Activated CD4-positive, alpha-beta memory T cell treated with anti-CD3 and anti-CD28 coated beads for 36 hours (primary cell): ENCODE data around the gene MBD6. TPM values are rescaled to one million over a fixed set of nuclear protein-coding genes. Genes with fewer than 3 reads are reported as not detected.

Source experiments
- CTCF ChIA-PET: fragments of 350-600 bp; sonication (Branson Sonifier 250); formaldehyde crosslinking; loops from one replicate; lab custom pipeline; 2021; ENCODE audit warnings: antibody characterized with exemption, inconsistent platforms; lab: Charles Lee
- POLR2A ChIA-PET: fragments of 350-600 bp; sonication (Branson Sonifier 250); formaldehyde crosslinking; loops from one replicate; lab custom pipeline; 2021; ENCODE audit warnings: antibody characterized with exemption; lab: Charles Lee
- DNase-seq: peaks from one replicate; pipeline ENCODE4 v3.0.0-alpha.2; 2020
- H3K27ac Mint-ChIP-seq: one replicate; pipeline ENCODE4 v1.8.0; 2021; ENCODE audit warnings: mixed read lengths
- H3K27me3 Mint-ChIP-seq: one replicate; pipeline ENCODE4 v1.8.0; 2021; ENCODE audit warnings: mixed read lengths
- H3K36me3 Mint-ChIP-seq: one replicate; pipeline ENCODE4 v1.8.0; 2021; ENCODE audit warnings: mixed read lengths
- H3K4me1 Mint-ChIP-seq: one replicate; pipeline ENCODE4 v1.8.0; 2021; ENCODE audit warnings: low read depth, mixed read lengths
- H3K4me3 Mint-ChIP-seq: one replicate; pipeline ENCODE4 v1.8.0; 2021; ENCODE audit warnings: mild to moderate bottlenecking, mixed read lengths
- H3K9me3 Mint-ChIP-seq: one replicate; pipeline ENCODE4 v1.8.0; 2021; ENCODE audit warnings: mixed read lengths
- intact Hi-C: fragments of 100-400 bp; cut with micrococcal nuclease; formaldehyde crosslinking; loops from one replicate; pipeline ENCODE4 v1.15.1; 2023
- microRNA-seq: library from miRNA; unstranded; fragments of <30 nt; microRNA quantifications from one replicate; pipeline ENCODE4 v1.2.0, GENCODE V29; 2022; ENCODE audit warnings: borderline number of aligned reads, borderline microRNAs expressed, borderline replicate concordance
- total RNA-seq, 2 experiments: library from RNA; stranded (reverse); gene quantifications; one replicate each; pipeline ENCODE4 v1.2.3, GENCODE V29; 2021

Gene MBD6
- total RNA-seq, 2 experiments from 2014 or later = 43.5 to 48.2 TPM

- Mint-ChIP-seq H3K27me3 (no peaks in the 10 kb centered on the region), H3K4me1 (no peaks in the 10 kb centered on the region), H3K27ac (no peak overlapping the region), H3K36me3 (no peaks in the 10 kb centered on the region), H3K4me3 (no peak overlapping the region), H3K9me3 (no peaks in the 10 kb centered on the region)
- ChIA-PET CTCF (interaction anchor here (0.8 to 2.0 kb wide), 6 partner anchors 7 to 117 kb away, joined by 3 to 10 read pairs (median 4); no protein-coding TSS in a partner anchor), POLR2A (no interaction called here)
- DNase-seq = no peak
- intact Hi-C loops = no loop called here
These were observed 53.4 kb downstream of the MBD6 start for GRCh38 chr12:57575771-57576612.

GRCh38 chr12:57576613-57577160 is 54.1 kb downstream of the MBD6 start:
- H3K27me3 Mint-ChIP-seq = no peaks in the 10 kb centered on the region
- H3K4me1 Mint-ChIP-seq = no peaks in the 10 kb centered on the region
- CTCF ChIA-PET = no interaction called here
- POLR2A ChIA-PET = no interaction called here
- no peaks in the 10 kb centered on the region for H3K9me3 Mint-ChIP-seq
- no peak for DNase-seq
- no peak overlapping the region for H3K4me3 Mint-ChIP-seq
- no peak overlapping the region for H3K27ac Mint-ChIP-seq
- intact Hi-C loops = no loop called here
- H3K36me3 Mint-ChIP-seq = no peaks in the 10 kb centered on the region

DNA sequence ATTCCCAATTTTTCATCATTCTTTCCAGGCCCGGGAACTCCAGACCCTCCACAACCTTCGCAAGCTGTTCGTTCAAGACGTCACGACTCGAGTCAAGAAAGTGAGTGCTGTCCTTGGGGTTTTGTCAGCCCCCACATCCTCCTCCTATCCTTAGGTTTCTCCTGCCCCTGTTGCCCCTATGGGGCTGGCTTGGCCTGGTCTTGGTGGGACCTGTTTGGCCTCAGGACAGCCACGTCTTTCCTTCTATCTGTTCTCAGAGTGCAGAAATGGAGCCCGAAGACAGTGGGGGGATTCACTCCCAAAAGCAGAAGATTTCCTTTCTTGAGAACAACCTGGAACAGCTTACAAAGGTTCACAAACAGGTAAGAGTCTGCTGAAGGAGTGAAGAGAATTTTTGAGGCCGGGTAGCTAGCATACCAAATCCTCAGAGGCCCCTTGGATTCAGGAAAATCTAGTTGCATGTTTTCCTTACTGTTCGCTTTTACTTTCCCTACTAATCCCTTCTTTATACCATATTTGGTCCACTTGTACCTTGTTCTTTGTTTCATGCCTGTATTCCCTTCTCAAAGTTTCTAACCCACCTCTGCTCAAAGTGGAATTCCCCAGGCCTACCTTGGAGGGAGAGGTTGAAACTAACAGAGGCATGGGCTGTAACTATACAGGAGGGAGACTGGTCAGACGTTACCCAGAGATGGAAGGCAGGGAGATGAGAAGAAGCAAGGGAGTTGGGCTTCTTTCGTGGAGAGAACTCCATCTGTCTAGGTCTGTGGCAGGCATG is 55.5 kb downstream of the MBD6 start:
- CTCF ChIA-PET = no interaction called here
- intact Hi-C loops = no loop called here
- no peaks in the 10 kb centered on the region for H3K27me3 Mint-ChIP-seq
- H3K27ac Mint-ChIP-seq = no peak overlapping the region
- no peak for DNase-seq
- POLR2A ChIA-PET = no interaction called here
- H3K36me3 Mint-ChIP-seq = no peaks in the 10 kb centered on the region
- no peaks in the 10 kb centered on the region for H3K4me1 Mint-ChIP-seq
- H3K9me3 Mint-ChIP-seq = no peaks in the 10 kb centered on the region
- H3K4me3 Mint-ChIP-seq = no peak overlapping the region

- H3K36me3 Mint-ChIP-seq = no peaks in the 10 kb centered on the region
- POLR2A ChIA-PET = no interaction called here
- CTCF ChIA-PET = interaction anchor here (7.2 kb wide), 1 partner anchor 44 kb away, joined by 112 read pairs; no protein-coding TSS in a partner anchor
These were observed 56.4 kb downstream of the MBD6 start for GRCh38 chr12:57579011-57579410.

More at GRCh38 chr12:57579011-57579410, 56.4 kb downstream of the MBD6 start:
- no peak overlapping the region for H3K27ac Mint-ChIP-seq
- peaks cover 2% of the 10 kb centered on the region for H3K27me3 Mint-ChIP-seq
- H3K9me3 Mint-ChIP-seq = no peaks in the 10 kb centered on the region
- no peaks in the 10 kb centered on the region for H3K4me1 Mint-ChIP-seq
- DNase-seq = no peak
- intact Hi-C loops = no loop called here
- H3K4me3 Mint-ChIP-seq = no peak overlapping the region

Small RNA genes within 50 kb of the gene (microRNA-seq; reads per million reads assigned to microRNA genes)
- gene MIR616 = 3.5 reads per million
- not detected for gene MIR6758

Other genes starting within 250 kb of the MBD6 start
- gene R3HDM2, start 91.8 kb upstream of the MBD6 start, total RNA-seq = 10 to 100 TPM; 42.2 to 51.4 TPM
- not detected for gene INHBC, start 88.0 kb upstream of the MBD6 start, total RNA-seq
- gene INHBE, start 67.5 kb upstream of the MBD6 start, total RNA-seq = under 1 TPM; 0.34 to 0.69 TPM
- gene GLI1, start 63.0 kb upstream of the MBD6 start, total RNA-seq = under 1 TPM in 1 of 2 experiments, not detected in 1; 0.07 TPM
- gene ARHGAP9, start 43.0 kb upstream of the MBD6 start, total RNA-seq = 10 to 100 TPM; 78.9 to 88.4 TPM
- 100 to 1,000 TPM; 354 to 364 TPM for gene MARS1, start 34.8 kb upstream of the MBD6 start, total RNA-seq
- 10 to 100 TPM; 24.1 to 25.2 TPM for gene DDIT3, start 2.3 kb upstream of the MBD6 start, total RNA-seq
- 10 to 100 TPM; 81.0 to 85.2 TPM for gene DCTN2, start 24.4 kb downstream of the MBD6 start, total RNA-seq
- under 1 TPM; 0.90 to 0.99 TPM for gene KIF5A, start 27.2 kb downstream of the MBD6 start, total RNA-seq
- gene PIP4K2C, start 68.4 kb downstream of the MBD6 start, total RNA-seq = 10 to 100 TPM; 17.8 to 20.6 TPM
- 10 to 100 TPM; 15.4 to 15.8 TPM for gene DTX3, start 82.0 kb downstream of the MBD6 start, total RNA-seq
- 1 to 10 TPM; 1.4 to 2.5 TPM for gene ARHGEF25, start 88.6 kb downstream of the MBD6 start, total RNA-seq
- 1 to 10 TPM; 1.7 to 2.1 TPM for gene B4GALNT1, start 110.4 kb downstream of the MBD6 start, total RNA-seq
- gene OS9, start 171.3 kb downstream of the MBD6 start, total RNA-seq = 10 to 100 TPM; 73.4 to 74.8 TPM
- 10 to 100 TPM; 32.4 to 34.0 TPM for gene AGAP2, start 215.9 kb downstream of the MBD6 start, total RNA-seq
- 10 to 100 TPM; 11.7 to 15.0 TPM for gene TSPAN31, start 222.2 kb downstream of the MBD6 start, total RNA-seq
- gene CDK4, start 229.5 kb downstream of the MBD6 start, total RNA-seq = 100 to 1,000 TPM; 181 to 195 TPM
- gene MARCHF9, start 232.3 kb downstream of the MBD6 start, total RNA-seq = 10 to 100 TPM; 20.9 to 21.2 TPM
- 1 to 10 TPM; 7.1 to 8.2 TPM for gene CYP27B1, start 244.3 kb downstream of the MBD6 start, total RNA-seq
- 10 to 100 TPM; 30.0 to 32.0 TPM for gene METTL1, start 249.3 kb downstream of the MBD6 start, total RNA-seq
- 1 to 10 TPM; 3.7 to 3.9 TPM for gene EEF1AKMT3, start 249.8 kb downstream of the MBD6 start, total RNA-seq